ENCODE results near the gene ARRDC2.
"Not testable (repeated sequence)": the region's sequence is repeated elsewhere in the genome, so short reads cannot be mapped to it uniquely, and the experiment has no call there.

Gene ARRDC2

DNA sequence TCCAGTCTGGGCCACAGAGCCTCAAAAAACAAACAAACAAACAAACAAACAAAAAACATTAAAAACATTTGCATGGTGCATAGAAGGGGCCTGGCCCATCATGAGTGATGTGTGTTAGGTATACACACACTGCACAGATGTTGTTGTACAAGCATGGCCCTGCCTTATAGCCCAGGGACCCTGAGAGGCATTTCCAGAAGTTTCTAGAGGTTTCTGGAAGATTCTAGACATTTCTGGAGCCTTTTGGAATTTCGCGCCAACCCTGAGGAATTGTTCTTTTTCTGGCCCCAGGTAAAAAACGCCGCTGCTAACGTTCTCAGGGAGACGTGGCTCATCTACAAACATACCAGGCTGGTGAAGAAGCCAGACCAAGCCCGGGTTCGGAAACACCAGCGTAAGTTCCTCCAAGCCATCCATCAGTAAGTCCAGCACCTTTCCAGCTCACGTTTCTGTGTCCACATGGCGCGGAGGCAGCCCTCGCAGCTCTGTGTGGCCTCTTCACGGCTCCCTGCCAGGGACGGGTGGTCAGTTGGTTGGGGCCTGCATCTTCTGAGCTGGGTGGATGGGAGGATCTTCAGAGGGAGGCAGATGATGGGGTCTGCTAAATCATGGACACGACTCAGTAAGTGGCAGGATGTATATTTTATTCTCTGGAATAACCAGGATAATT, 18.4 kb upstream of the ARRDC2 start:
- no peak for DNase-seq (ENCODE audit: low read depth, low spot score)

DNA sequence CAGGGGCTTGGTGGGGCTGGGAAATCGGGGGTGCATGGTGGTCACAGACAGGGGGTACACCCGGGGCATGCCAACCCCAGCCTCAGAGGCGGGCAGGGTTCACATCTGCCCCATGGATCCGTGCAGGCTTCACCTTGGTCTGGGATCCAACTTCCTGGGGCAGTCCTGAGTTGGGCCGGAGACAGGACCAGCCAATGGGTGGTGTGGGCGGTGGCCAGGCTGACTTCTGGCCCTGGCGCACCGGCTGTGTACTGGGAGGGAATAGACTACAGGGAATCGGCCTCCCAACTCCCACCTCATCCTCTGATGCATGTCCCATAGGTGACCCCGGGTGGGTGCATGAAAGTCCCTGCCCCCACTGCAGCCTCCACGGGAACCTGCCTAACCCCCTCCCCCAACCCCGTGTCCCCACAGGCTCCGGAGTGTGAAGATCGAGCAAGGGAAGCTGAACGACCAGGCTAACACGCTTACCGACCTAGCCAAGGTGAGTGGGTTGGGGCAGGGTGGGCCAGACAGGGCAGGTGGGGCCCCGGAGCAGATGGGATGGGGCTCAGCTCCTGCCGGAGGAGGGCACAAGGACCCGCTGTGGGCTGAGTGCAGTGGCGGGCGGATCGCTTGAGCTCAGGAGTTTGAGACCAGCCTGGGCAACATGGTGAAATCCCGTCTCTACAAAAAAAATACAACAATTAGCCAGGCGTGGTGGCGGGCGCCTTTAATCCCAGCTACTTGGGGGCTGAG, 14.7 kb upstream of the ARRDC2 start:
- DNase-seq (ENCODE audit: low read depth, low spot score) = no peak

DNA sequence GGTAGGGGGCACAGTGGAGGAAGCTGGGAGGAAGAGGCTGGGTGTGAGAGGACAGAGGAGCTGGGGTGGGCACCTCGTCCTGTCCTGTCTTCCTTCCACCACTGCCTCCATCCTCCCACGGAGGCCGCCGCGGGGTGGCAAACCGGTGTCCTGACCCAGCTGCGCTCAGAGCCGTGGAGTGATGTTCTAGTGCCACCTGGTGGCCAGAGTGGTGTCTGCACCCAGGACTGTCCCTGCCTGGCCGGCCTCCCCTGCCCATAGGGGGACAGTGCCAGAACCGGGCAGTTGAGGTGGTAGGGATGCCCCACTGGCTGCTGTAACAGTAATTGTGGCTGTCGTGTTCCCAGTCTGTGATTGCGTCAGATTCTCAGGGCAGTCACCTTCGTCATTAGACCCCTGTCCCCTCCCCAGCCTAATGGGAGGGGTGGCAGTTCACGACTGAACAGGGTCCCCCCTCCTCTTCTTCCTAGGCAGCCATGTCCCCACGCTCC, 11.1 kb upstream of the ARRDC2 start:
- DNase-seq (ENCODE audit: low read depth, low spot score) = peak; percentile 90

DNA sequence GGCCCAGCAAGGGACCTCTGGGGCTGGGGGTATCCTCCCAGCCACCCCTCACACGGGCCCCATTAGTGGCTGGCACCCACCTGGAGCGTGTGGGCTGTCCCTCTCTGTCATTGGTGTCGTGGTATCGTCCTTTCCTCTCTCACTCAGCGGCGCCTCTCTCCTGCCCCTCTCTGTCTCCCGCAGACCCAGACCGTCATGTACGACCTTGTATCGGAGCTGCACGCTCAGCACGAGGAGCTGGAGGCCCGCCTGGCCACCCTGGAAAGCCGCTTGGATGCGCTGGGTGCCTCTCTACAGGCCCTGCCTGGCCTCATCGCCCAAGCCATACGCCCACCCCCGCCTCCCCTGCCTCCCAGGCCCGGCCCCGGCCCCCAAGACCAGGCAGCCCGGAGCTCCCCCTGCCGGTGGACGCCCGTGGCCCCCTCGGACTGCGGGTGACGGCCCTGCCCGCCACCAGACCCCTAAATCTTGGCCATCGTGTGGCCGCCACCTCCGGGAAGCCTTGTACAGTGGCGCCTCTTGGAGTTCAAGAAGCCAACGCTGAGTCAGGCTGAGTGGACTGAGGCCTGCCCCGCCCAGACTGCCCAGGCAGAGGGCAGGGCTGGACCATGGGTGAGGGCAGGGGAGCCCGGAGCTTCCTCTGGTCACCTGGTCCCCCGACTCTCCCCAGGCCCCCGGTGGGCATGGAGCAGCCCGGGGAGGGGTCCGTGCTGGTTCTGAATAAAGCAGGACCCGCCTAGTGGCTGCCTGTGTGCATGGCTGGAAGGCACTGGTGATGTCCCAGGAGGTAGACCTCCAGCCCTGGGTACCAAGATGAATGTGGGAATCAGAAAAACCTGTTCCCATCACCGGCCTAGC, 9.8 kb upstream of the ARRDC2 start:
- no peak for DNase-seq (ENCODE audit: low read depth, low spot score)

DNA sequence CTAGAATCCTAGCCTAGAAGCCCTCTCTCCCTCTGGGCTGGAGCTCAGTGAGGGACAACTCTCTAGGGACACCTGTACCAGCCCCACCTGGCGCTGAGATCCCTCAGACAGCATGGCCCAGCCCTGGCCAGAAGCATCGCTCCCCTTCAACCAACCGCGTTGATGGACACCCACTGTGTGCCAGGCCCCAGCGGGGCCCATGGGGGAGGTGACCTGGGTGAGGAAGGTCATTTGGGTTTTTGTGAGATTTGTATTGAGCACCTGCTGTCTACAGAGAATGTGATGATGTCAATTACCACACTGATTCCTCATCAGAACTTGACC, 9.2 kb upstream of the ARRDC2 start:
- DNase-seq (ENCODE audit: low read depth, low spot score) = no peak

DNA sequence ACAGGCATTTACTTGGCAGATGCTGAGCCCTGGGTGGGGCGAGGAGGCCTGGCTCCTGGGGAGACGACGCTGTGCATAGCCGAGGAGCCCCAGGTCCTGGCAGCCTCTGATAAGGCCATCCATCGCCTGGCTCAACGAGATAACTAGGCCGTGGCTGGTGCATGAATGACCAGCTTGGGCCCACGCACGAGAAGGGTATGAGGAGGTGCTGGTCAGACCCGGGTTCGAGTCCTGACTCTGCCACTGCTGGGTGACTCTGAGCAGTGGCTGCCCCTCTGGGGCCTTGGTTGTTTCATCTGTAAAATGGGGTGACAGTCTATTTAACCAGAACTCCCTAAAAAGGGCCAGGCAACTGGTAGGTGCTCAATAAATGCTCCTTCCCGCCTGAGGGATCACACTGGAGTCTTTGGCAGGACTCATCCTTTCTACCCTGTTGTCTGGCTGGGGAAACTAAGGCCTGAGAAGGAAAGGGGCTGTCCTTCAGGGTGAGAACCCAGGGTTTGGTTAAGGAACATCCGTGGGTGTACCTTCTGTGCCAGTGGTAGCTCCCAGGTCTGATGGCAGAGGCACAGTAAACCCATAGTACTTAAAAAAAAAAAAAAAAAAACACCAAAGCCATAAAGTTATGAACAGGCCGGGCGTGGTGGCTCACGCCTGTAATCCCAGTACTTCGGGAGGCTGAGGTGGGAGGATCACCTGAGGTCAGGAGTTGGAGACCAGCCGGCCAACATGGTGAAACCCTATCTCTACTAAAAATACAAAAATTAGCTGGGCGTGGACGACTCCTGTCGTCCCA, 8.1 kb upstream of the ARRDC2 start:
- DNase-seq (ENCODE audit: low read depth, low spot score) = no peak

DNA sequence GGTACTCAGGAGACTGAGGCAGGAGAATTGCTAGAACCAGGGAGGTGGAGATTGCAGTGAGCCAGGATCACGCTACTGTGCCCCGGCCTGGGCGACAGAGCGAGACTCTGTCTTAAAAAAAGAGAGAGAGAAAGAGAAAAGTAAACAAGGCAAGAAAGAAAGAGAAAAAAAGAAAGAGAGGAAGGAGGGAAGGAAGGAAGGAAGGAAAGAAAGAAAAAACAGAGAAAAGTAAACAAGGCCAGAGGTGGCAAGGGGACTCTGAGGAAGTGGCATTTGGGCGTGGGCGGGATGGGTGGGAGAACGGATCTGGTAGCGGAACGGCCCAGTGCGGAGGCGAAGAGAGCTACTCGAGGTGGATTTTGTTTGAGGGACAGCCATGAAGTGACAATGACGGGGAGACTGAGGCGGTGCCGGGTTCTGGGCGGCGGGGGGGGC, 7.5 kb upstream of the ARRDC2 start:
- no peak for DNase-seq (ENCODE audit: low read depth, low spot score)

DNA sequence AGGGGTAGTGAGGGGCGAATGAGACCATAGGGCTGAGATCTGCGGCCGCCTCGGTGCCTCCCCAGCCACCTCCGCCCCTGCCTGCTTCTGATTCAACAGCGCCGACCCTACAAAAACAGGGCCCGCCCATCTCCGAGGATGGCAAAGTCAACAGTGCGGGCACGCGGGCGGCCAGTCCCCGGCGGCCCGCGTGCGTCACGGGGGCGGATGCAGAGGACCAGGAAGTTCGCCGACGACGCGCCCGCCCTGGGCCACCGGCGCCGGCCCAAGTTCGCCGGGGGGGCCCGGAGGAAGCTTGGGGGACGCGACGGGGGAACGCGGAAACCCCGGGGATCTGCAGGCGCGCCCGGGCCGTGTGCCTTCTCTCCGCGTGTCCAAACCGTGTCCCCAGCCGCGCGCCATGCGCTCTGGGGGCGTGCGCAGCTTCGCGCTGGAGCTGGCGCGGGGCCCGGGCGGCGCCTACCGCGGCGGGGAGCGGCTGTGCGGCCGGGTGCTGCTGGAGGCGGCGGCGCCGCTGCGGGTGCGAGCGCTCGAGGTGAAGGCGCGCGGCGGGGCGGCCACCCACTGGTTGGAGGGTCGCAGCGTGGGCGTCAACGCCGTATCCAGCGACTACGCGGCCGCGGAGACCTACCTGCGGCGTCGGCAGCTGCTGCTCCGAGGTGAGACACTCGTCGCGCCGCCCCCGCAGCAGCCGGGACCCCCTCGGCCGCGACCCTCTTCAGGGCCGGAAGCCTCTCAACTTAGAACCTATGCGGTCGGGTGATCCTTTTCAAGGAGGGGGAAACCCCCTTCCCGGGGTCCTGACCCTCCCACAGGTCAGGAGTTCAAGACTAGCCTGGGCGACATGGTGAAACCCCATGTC, 6.8 kb upstream of the ARRDC2 start:
- peak; percentile 67 for DNase-seq (ENCODE audit: low read depth, low spot score)

DNA sequence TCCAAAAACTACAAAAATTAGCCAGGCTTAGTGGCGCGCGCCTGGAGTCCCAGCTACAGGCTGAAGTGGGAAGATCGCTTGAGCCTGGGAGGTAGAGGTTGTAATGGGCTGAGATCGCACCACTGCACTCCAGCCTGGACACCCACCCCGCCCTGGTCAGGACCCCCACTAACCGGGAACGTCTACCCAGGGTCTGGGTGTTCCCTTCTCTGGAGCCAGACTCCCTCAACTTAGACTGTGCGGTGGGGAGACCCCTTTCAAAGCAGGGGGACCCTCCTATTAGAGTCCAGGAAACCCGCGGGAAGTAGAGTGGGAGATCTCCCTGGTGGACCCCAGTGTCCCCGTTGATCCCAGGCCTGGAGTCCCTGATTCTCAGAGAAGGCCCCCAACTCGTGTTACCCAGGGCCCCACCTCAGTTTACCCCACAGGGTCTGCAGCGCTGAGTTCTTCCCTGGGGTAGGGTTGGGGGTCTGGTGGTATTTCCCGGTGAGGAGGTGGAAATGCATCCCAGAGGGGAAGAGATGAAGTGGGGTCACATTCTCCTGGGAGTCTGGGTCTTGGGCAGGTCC, 6.1 kb upstream of the ARRDC2 start:
- DNase-seq (ENCODE audit: low read depth, low spot score) = peak; percentile 36

DNA sequence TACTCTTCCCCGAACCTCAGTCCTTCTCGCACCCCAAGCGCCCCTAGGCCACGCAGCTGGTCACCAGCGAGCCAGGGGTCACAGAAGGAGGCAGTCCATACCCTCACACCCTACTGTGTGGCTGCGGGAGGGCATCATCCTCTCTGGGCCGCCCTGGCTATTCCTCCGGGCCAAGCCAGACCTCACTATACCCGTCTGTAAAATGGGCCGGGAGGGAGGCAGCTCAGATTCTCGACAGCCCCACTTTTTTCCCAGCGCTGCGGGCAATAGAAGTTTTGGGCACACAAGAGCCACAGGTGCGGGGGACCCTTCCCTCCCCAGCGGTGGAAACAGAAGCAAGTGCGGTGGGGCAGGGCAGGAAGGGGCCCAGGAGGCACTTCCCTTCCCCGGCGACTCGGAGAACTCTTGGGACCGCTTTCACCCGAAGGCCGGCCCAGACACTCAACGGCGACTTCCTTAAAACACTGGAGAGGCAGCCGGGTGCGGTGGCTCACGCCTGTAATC, 5.6 kb upstream of the ARRDC2 start:
- DNase-seq (ENCODE audit: low read depth, low spot score) = no peak

DNA sequence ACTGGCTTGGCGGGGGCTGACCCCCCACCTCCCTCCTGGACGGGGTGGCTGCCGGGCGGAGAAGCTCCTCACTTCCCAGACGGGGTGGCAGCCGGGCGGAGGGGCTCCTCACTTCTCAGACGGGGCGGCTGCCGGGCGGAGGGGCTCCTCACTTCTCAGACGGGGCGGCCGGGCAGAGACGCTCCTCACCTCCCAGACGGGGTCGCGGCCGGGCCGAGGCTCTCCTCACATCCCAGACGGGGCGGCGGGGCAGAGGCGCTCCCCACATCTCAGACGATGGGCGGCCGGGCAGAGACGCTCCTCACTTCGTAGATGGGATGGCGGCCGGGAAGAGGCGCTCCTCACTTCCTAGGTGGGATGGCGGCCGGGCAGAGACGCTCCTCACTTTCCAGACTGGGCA, 2.2 kb upstream of the ARRDC2 start:
- not testable (repeated sequence) for DNase-seq (ENCODE audit: low read depth, low spot score)

DNA sequence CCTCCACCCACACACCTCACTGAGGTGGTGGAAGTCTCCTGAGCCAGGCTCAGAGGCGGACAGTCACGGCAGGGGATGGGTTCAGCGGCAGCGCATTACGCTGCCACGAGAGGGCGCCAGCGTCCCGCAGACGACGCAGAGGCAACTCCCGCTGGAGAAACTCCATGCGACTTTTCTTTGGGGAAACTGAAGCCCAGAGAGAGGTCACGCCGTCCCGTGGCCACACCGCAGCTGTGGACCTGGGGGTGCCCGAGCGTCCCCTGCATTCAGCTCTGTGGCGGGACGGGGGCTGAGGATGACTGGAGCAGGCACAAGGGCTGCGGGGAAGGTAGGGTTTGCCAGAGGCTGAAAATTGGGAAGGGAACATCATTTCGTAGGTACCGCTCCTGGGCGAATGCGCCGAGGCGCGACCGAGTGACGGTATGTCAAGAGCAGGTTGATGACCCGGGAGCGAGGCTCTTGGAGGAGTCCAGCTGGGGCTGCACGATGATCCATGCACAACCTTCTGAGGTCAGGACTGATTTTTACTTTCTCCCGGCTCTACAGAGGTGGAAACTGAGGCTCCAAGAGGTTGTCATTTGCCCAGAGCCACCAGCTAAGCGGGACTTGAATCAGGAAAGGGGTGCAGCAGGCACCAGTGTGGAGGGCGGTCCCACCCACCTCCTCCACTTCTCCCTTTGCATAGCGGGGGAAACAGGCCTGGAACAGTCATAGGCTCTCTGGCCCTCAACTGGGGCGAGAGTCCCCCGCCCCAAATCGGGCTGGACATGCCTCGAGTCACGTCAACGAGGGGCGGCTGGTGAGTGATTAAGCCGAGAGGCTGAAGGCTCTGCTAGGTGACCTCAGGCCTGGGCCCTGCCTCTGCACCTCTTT, 690 bp upstream of the ARRDC2 start:
- peak; percentile 93 for DNase-seq (ENCODE audit: low read depth, low spot score)

DNA sequence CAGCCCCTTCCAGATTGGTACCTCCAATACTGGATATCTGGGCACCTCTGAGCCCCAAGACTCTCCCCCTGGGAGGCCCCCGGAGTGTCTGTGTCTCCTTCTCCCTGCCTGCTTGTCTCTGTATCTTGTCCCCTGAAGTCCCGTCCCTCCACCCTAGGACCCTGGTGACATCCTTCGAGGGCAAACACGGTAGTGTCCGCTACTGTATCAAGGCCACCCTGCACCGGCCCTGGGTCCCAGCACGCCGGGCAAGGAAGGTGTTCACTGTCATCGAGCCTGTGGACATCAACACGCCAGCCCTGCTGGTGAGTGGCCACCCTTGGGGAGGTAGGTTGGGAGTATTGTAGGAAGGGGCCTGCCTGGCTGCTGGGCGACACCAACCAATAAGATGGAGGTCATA, 844 bp downstream of the ARRDC2 start:
- no peak for DNase-seq (ENCODE audit: low read depth, low spot score)

DNA sequence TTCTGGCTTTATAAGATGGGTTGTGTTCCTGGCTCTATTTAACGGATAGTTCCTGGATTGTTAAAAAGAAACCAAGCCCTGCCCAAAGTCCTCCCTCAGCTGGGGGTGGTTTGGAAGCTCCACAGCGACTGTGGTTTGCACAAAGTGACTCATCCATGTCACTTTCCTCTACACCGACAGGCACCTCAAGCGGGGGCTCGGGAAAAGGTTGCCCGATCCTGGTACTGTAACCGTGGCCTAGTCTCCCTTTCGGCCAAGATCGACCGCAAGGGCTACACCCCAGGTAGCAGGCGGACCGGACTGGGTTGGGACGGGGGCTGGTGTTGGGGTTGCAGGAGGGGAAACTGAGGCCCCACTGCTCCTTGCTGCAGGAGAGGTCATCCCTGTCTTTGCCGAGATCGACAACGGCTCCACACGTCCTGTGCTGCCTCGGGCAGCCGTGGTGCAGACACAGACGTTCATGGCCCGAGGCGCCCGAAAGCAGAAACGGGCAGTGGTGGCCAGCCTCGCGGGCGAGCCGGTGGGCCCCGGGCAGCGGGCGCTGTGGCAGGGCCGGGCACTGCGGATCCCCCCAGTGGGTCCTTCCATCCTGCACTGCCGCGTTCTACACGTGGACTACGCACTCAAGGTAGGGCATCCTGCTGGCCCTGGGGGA, 1.6 kb downstream of the ARRDC2 start:
- no peak for DNase-seq (ENCODE audit: low read depth, low spot score)

DNA sequence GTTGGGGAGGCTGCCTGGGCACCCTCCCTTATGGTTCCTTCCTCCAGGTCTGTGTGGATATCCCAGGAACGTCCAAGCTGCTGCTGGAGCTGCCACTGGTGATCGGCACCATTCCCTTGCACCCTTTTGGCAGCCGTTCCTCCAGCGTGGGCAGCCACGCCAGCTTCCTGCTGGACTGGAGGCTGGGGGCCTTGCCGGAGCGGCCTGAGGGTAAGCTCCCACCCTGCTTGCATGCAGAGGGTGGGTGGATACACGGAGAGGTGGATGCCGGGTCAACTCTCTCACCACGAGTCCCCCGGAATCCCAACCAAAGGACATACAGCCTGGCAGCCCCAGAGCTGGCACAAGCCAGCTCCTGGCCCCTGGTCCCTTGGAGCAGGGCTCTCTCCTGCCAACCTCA, 2.2 kb downstream of the ARRDC2 start:
- DNase-seq (ENCODE audit: low read depth, low spot score) = no peak

DNA sequence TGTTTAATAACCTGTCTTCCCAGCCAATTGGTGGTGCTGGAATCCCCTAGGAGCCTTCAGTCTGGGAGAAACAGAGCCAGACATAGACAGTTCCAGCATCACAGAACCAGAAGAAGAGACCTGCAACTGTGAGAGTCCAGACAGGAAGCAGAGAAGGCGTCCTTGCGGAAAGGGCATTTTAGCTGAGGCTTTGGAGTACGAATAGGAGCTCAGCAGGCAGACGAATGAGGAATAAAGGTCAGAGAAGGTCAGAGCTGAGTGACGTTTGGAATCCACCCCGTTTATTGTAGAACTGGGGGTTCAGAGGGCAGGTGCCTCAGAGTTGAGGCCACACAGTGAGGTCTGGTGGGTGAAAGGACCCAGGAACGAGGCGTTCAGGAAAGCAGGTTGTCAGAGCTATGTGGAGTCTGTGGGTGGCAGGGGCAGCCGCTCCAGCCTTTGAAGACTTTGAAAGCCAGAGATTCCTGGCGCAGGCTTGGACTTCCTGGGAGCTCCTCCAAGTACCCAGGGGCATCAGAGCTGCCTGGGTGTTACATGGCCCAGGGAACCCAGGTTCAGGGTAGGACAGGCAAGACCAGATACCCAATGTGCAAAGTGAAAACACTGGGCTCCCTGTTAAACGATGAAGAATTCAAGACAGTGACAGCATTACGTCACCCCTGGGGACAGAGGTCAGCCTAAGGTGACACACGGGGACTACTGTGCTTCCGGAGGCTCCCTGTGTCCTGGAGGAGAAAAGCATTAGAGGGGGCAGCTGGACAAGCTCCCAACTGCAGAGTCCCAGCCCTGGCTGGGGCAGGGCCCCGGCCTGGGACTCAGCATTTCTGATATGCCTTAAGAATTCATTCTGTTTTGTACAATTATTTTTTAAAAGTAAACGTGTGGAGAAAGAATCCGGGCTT, 5.5 kb downstream of the ARRDC2 start:
- no peak for DNase-seq (ENCODE audit: low read depth, low spot score)

DNA sequence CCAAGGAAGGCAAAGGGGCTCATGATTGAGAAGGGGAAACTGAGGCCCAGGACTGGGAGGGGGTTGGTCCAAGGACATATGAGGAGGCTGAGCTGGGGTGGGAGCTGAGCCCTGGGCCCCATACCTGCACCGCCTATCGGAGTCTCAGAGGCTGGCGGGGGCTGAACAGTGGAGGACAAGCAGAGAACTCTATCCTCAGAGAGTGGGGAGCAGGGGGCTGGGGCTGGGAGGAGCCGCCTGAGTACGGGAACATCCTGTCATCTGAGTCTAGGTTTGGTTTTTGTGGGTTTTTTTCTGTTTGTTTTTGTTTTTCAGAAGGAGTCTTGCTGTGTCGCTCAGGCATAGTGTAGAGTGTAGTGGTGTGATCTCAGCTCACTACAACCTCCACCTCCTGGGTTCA, 6.2 kb downstream of the ARRDC2 start:
- no peak for DNase-seq (ENCODE audit: low read depth, low spot score)

Data from ELF-1 (cell line).